ENCODE measurements around the gene MED28. TPM values are rescaled to one million over a fixed set of nuclear protein-coding genes. Genes with fewer than 3 reads are reported as not detected.
"Not testable (repeated sequence)": the region's sequence is repeated elsewhere in the genome, so short reads cannot be mapped to it uniquely, and the experiment has no call there.

Gene MED28
- total RNA-seq, 1 experiment from 2014 or later, result 43.1 TPM

- CTCF ChIA-PET, result no interaction called here
- BruUV-seq (replicated peaks), result no TSS peak
These were observed 40.2 kb upstream of the MED28 start for GRCh38 chr4:17574206-17574605.

GRCh38 chr4:17575177-17575576 lies 39.3 kb upstream of the MED28 start:
- H3K27me3 ChIP-seq (ENCODE audit: insufficient read depth, low read depth); CTCF ChIA-PET; H3K4me1 ChIP-seq (replicated peaks; ENCODE audit: insufficient read depth); POLR2A ChIA-PET (ENCODE audit: unreplicated experiment); H3K9me2 ChIP-seq (ENCODE audit: insufficient read depth); BruUV-seq (replicated peaks); H4K20me1 ChIP-seq (ENCODE audit: insufficient read depth); H2AFZ ChIP-seq; DNase-seq; H3K4me2 ChIP-seq; H3K27ac ChIP-seq; H3K79me2 ChIP-seq (ENCODE audit: low read depth); H3K36me3 ChIP-seq (ENCODE audit: low read depth); H3F3A ChIP-seq (ENCODE audit: insufficient read depth, low read depth); H3K9me3 ChIP-seq (ENCODE audit: insufficient read depth, low read depth); H3K4me3 ChIP-seq: not testable (repeated sequence)
- intact Hi-C loops (cut with micrococcal nuclease; ENCODE audit: unreplicated experiment), result loop anchor here (10.0 kb wide), 1 partner anchor 240 kb away; the partner anchor contains the start of genes DCAF16 and NCAPG

More at GRCh38 chr4:17574206-17574605, 40.2 kb upstream of the MED28 start:
- Histone ChIP-seq H3K4me3 (no peak overlapping the region), H3K4me1 (replicated peaks; ENCODE audit: insufficient read depth) (0 out of 2 replicates have a peak, but pooled peaks cover 3% of the 10 kb centered on the region), H3K79me2 (ENCODE audit: low read depth) (no peaks in the 10 kb centered on the region), H3K4me2 (no peak overlapping the region), H4K20me1 (ENCODE audit: insufficient read depth) (no peaks in the 10 kb centered on the region), H3K9me3 (ENCODE audit: insufficient read depth, low read depth) (no peaks in the 10 kb centered on the region), H3K36me3 (ENCODE audit: low read depth) (no peaks in the 10 kb centered on the region), H3F3A (ENCODE audit: insufficient read depth, low read depth) (no peaks in the 10 kb centered on the region), H3K9me2 (ENCODE audit: insufficient read depth) (no peaks in the 10 kb centered on the region), H2AFZ (no peak overlapping the region), H3K27ac (no peak overlapping the region), H3K27me3 (ENCODE audit: insufficient read depth, low read depth) (no peaks in the 10 kb centered on the region)
- intact Hi-C loops (cut with micrococcal nuclease; ENCODE audit: unreplicated experiment), result loop anchor here (10.0 kb wide), 1 partner anchor 241 kb away; the partner anchor contains the start of genes DCAF16 and NCAPG
- POLR2A ChIA-PET (ENCODE audit: unreplicated experiment), result no interaction called here
- no peak for TF ChIP-seq CTCF (conservative IDR thresholded peaks at IDR 0.05)
- no peak for DNase-seq

GRCh38 chr4:17576932-17577664 lies 37.3 kb upstream of the MED28 start, which contains the start of gene LAP3:
TSS of gene LAP3 (plus strand) at chr4:17577198. CDS start at chr4:17577466, 268 bp downstream.
- no peaks in the 10 kb centered on the region for H3K36me3 ChIP-seq (ENCODE audit: low read depth)
- peak within 1 kb of the TSS; percentile 37 for H3K27ac ChIP-seq
- no peaks in the 10 kb centered on the region for H4K20me1 ChIP-seq (ENCODE audit: insufficient read depth)
- no peaks in the 10 kb centered on the region for H3K9me2 ChIP-seq (ENCODE audit: insufficient read depth)
- BruUV-seq (replicated peaks), result no TSS peak
- no peaks in the 10 kb centered on the region for H3K27me3 ChIP-seq (ENCODE audit: insufficient read depth, low read depth)
- intact Hi-C loops (cut with micrococcal nuclease; ENCODE audit: unreplicated experiment), result loop anchor here (1.0 to 10.0 kb wide), 3 partner anchors 38 to 444 kb away; partner anchors contain the start of genes DCAF16, LCORL, MED28 and NCAPG
- H3F3A ChIP-seq (ENCODE audit: insufficient read depth, low read depth), result no peaks in the 10 kb centered on the region
- POLR2A ChIA-PET (ENCODE audit: unreplicated experiment), result interaction anchor here (0.8 kb wide), 1 partner anchor 129 kb away, joined by 4 read pairs; no protein-coding TSS in a partner anchor
- H3K4me1 ChIP-seq (replicated peaks; ENCODE audit: insufficient read depth), result 0 out of 2 replicates have a peak, but pooled peaks cover 3% of the 10 kb centered on the region
- H3K79me2 ChIP-seq (ENCODE audit: low read depth), result no peaks in the 10 kb centered on the region
- H2AFZ ChIP-seq, result peak within 1 kb of the TSS; percentile 99
- TF ChIP-seq CTCF (conservative IDR thresholded peaks at IDR 0.05), result no peak
- no peak for TF ChIP-seq EZH2 (IDR thresholded peaks at IDR 0.05; ENCODE audit: low read depth)
- peak within 1 kb of the TSS; percentile 87 for H3K4me3 ChIP-seq
- CTCF ChIA-PET, result no interaction called here
- H3K4me2 ChIP-seq, result peak within 1 kb of the TSS; percentile 97
- peak; percentile 86 to 97 for DNase-seq
- no peaks in the 10 kb centered on the region for H3K9me3 ChIP-seq (ENCODE audit: insufficient read depth, low read depth)

All from PC-9 (cell line).